ENCODE data around the gene DARS1. TPM values are rescaled to one million over a fixed set of nuclear protein-coding genes. Genes with fewer than 3 reads are reported as not detected.

The DARS1 gene
- total RNA-seq, 3 donors from 2014 or later = 76.4 to 117 (median 86.7) TPM

GRCh38 chr2:136016836-136017235 is 31.4 kb upstream of the DARS1 start:
- intact Hi-C loops (cut with DNase I; ENCODE audit: low total_unique reads) = no loop called here
- Histone ChIP-seq H3K9me3 (no peaks in the 10 kb centered on the region), H3K36me3 (no peaks in the 10 kb centered on the region), H3K4me3 (no peak overlapping the region), H3K27ac (no peak overlapping the region), H3K27me3 (no peaks in the 10 kb centered on the region), H3K4me1 (no peaks in the 10 kb centered on the region)
- DNase-seq (ENCODE audit: low spot score in 2 of 2) = no peak
- no peak for TF ChIP-seq POLR2AphosphoS5 (IDR thresholded peaks at IDR 0.05)
- no peak for TF ChIP-seq POLR2A (IDR thresholded peaks at IDR 0.05)
- no peak for TF ChIP-seq CTCF (IDR thresholded peaks at IDR 0.05)

GRCh38 chr2:136016427-136016826 is 31.0 kb upstream of the DARS1 start:
- H3K4me3 ChIP-seq = no peak overlapping the region
- H3K9me3 ChIP-seq = no peaks in the 10 kb centered on the region
- H3K36me3 ChIP-seq = no peaks in the 10 kb centered on the region
- H3K27me3 ChIP-seq = no peaks in the 10 kb centered on the region
- no peak for DNase-seq (ENCODE audit: low spot score in 2 of 2)
- TF ChIP-seq POLR2AphosphoS5 (IDR thresholded peaks at IDR 0.05) = no peak
- no peak for TF ChIP-seq CTCF (IDR thresholded peaks at IDR 0.05)
- no peak for TF ChIP-seq POLR2A (IDR thresholded peaks at IDR 0.05)
- no peaks in the 10 kb centered on the region for H3K4me1 ChIP-seq
- H3K27ac ChIP-seq = no peak overlapping the region
- intact Hi-C loops (cut with DNase I; ENCODE audit: low total_unique reads) = no loop called here

DNA sequence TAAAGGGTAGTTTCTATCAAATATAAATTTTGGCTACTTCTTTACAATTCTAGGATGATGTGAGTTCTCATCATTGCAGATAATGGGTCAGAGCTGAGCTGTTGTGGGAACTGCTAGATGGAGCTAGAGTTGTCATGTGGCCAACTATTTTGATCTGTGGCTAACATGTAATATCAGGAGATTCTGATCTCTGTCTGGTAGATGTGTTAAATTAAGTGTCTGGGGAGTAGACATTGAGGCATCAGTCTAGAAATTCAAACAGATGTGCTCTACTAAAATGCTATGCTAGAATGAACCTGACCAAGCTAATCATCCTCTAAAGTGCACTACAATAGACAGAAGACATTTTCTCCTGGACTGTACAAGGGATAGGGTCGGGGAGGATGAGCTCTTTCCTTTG is 30.3 kb upstream of the DARS1 start:
- Histone ChIP-seq H3K27ac (no peak overlapping the region), H3K4me1 (no peaks in the 10 kb centered on the region), H3K9me3 (no peaks in the 10 kb centered on the region), H3K36me3 (no peaks in the 10 kb centered on the region), H3K4me3 (no peak overlapping the region), H3K27me3 (no peaks in the 10 kb centered on the region)
- intact Hi-C loops (cut with DNase I; ENCODE audit: low total_unique reads) = no loop called here
- DNase-seq (ENCODE audit: low spot score in 2 of 2) = no peak
- TF ChIP-seq POLR2A (IDR thresholded peaks at IDR 0.05) (no peak), CTCF (IDR thresholded peaks at IDR 0.05) (no peak), POLR2AphosphoS5 (IDR thresholded peaks at IDR 0.05) (no peak)

- intact Hi-C loops (cut with DNase I; ENCODE audit: low total_unique reads) = no loop called here
- TF ChIP-seq CTCF (IDR thresholded peaks at IDR 0.05) = no peak
- TF ChIP-seq POLR2AphosphoS5 (IDR thresholded peaks at IDR 0.05) = no peak
- TF ChIP-seq POLR2A (IDR thresholded peaks at IDR 0.05) = no peak
- H3K4me1 ChIP-seq = no peaks in the 10 kb centered on the region
- no peaks in the 10 kb centered on the region for H3K36me3 ChIP-seq
- no peaks in the 10 kb centered on the region for H3K9me3 ChIP-seq
- H3K27me3 ChIP-seq = no peaks in the 10 kb centered on the region
- H3K27ac ChIP-seq = no peak overlapping the region
- DNase-seq (ENCODE audit: low spot score in 2 of 2) = no peak
- no peak overlapping the region for H3K4me3 ChIP-seq
Measured at GRCh38 chr2:136014411-136014810, 29.0 kb upstream of the DARS1 start.

DNA sequence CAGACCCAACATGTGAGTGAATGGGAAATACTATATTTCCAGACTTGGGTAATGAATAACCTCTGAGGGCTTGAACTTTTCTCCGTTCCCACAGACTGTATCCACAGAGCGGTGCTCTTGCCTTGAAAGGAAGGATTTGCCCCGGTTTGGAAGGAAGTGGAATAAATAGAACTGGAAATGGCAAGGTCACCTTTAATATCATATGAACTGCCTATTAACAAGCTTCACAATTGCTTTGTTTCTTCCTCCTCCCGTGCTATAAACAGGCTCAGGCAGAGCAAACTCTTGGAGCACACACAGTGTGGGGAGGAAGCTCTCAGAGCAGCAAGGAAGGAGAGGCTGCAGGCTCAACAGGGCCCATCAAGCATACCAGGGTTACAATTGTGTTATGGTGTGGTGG is 28.5 kb upstream of the DARS1 start:
- H3K27ac ChIP-seq = no peak overlapping the region
- no peaks in the 10 kb centered on the region for H3K9me3 ChIP-seq
- DNase-seq (ENCODE audit: low spot score in 2 of 2) = no peak
- no peaks in the 10 kb centered on the region for H3K36me3 ChIP-seq
- TF ChIP-seq POLR2A (IDR thresholded peaks at IDR 0.05) (no peak), POLR2AphosphoS5 (IDR thresholded peaks at IDR 0.05) (no peak), CTCF (IDR thresholded peaks at IDR 0.05) (no peak)
- H3K4me3 ChIP-seq = no peak overlapping the region
- intact Hi-C loops (cut with DNase I; ENCODE audit: low total_unique reads) = no loop called here
- H3K27me3 ChIP-seq = no peaks in the 10 kb centered on the region
- H3K4me1 ChIP-seq = no peaks in the 10 kb centered on the region

Data from breast epithelium (tissue), 4 donors.